HUES6 (cell line): ENCODE measurements around the gene KIF6.
"Not testable (repeated sequence)": the region's sequence is repeated elsewhere in the genome, so short reads cannot be mapped to it uniquely, and the experiment has no call there.

ENCODE experiments used
- H3K27ac ChIP-seq: 2 replicates; pipeline ENCODE4 v1.7.0; 2013; ENCODE audit warnings: low read depth, mild to moderate bottlenecking, low read length, inconsistent platforms
- H3K27me3 ChIP-seq: 2 replicates; pipeline ENCODE4 v1.6.1; 2013; ENCODE audit warnings: low read length; ENCODE audit not compliant: control insufficient read depth, insufficient read depth
- H3K36me3 ChIP-seq: 2 replicates; pipeline ENCODE4 v1.6.1; 2013; ENCODE audit warnings: low read length; ENCODE audit not compliant: control insufficient read depth, insufficient read depth
- H3K4me1 ChIP-seq: 2 replicates; pipeline ENCODE4 v1.6.1; 2013; ENCODE audit warnings: low read length; ENCODE audit not compliant: control insufficient read depth, insufficient read depth
- H3K4me3 ChIP-seq: 2 replicates; pipeline ENCODE4 v1.5.1; 2013; ENCODE audit warnings: low read depth, low read length
- H3K9ac ChIP-seq: one replicate; pipeline ENCODE4 v1.6.1; 2013; ENCODE audit warnings: mild to moderate bottlenecking, low read length
- H3K9me3 ChIP-seq: 2 replicates; pipeline ENCODE4 v1.6.1; 2013; ENCODE audit warnings: low read depth, low read length; ENCODE audit not compliant: control insufficient read depth, insufficient read depth

KIF6 gene

DNA sequence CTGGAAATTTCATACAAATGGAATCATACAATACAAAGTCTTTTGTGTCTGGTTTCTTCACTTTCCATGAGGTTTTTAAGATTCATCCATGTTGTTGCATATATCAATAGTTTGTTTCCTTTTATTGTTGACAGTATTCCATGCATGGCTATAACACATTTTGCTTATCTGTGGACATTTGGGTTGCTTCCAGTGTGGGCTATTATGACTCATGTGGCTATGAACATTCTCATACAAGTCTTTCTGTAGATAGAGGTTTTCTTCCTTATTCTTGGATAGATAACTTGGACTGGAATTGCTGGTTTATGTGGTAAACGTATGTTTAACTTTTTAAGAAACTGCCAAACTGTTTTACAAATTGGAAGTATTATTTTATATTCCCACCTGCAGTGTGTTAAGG lies 30.0 kb upstream of the KIF6 start:
- Histone ChIP-seq H3K27ac (no peak overlapping the region), H3K4me1 (no peaks in the 10 kb centered on the region), H3K9ac (no peak overlapping the region), H3K27me3 (no peaks in the 10 kb centered on the region), H3K4me3 (no peak overlapping the region), H3K9me3 (no peaks in the 10 kb centered on the region), H3K36me3 (no peaks in the 10 kb centered on the region)

DNA sequence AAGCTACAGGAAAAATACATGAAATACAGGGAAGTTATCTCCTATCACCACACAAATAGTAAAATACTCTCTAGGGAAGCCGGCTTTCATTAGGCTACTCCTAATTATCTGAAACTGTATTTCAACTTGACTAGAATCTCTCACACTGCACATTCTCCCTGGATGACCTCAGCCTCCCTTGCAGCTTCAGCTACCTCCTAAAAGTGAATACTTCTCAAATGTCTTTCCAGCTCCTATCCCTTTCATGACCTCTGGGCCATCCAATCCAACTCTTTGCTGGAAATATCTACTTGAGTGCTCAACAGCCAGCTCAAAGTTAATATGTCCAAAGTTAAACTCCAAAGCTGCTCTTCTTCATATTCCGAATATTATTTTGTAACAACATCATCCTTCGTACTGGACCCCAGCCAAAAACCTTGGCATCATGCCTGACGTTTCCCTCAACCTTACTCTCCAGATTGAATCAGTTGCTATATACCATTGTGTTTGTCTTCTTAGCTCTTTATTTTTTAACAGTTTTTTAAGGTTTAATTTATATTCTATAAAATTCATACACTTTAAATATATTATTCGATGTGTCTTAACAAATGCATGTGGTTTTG lies 29.4 kb upstream of the KIF6 start:
- H3K4me3 ChIP-seq: no peak overlapping the region
- no peaks in the 10 kb centered on the region for H3K36me3 ChIP-seq
- no peaks in the 10 kb centered on the region for H3K9me3 ChIP-seq
- no peaks in the 10 kb centered on the region for H3K4me1 ChIP-seq
- no peak overlapping the region for H3K9ac ChIP-seq
- H3K27me3 ChIP-seq: no peaks in the 10 kb centered on the region
- H3K27ac ChIP-seq: no peak overlapping the region

DNA sequence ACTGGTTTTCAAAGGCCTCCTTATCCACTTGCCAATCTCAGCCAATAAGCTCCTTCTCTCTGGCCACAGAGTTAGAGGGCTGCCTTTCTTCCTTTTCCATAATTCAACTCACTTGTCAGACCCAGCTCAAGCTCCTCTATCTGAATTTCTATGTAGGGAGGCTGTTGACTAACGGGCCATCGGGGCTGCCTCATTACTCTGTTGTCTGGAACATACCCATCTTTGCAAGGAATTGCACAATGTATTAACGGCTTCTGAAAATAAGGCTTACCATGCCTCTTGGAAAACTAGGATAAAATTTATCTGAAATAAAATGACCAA lies 28.5 kb upstream of the KIF6 start:
- H3K36me3 ChIP-seq: no peaks in the 10 kb centered on the region
- H3K4me1 ChIP-seq: no peaks in the 10 kb centered on the region
- no peaks in the 10 kb centered on the region for H3K9me3 ChIP-seq
- no peak overlapping the region for H3K9ac ChIP-seq
- no peaks in the 10 kb centered on the region for H3K27me3 ChIP-seq
- no peak overlapping the region for H3K27ac ChIP-seq
- H3K4me3 ChIP-seq: no peak overlapping the region

DNA sequence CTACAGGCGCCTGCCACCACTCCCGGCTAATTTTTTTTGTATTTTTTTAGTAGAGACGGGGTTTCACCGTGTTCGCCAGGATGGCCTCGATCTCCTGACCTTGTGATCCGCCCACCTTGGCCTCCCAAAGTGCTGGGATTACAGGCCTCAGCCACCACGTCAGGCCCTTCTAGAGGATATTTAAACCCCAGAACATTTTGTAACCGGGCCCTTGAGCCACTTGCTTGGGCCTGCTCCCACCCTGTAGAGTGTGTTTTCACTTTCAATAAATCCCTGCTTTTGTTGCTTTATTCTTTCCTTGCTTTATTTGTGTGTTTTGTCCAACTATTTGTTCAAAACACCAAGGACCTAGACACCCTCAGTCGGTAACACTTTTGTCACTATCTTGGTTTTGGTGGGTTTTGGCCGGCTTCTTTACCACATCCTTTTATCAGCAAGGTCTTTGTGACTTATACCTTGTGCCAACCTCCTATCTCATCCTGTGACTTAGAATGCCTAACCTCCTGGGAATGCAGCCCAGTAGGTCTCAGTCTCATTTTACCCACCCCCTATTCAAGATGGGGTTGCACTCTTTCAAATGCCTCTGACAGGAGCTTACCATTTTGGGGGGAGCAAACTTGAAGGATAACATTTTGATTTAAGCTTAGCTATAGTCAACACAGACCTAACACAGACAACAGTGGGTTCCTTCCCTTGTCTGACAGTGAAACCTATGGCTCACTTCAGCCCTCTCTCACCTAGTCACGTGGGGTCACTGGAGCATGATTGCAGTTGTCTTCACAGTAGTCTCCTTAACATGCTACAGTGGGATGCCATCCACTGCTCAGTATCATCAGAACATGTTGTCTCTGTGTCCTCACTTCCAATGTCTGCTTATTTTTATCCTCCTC lies 27.9 kb upstream of the KIF6 start:
- H3K27ac ChIP-seq: no peak overlapping the region
- H3K36me3 ChIP-seq: no peaks in the 10 kb centered on the region
- H3K27me3 ChIP-seq: no peaks in the 10 kb centered on the region
- no peaks in the 10 kb centered on the region for H3K9me3 ChIP-seq
- H3K4me3 ChIP-seq: no peak overlapping the region
- H3K4me1 ChIP-seq: no peaks in the 10 kb centered on the region
- no peak overlapping the region for H3K9ac ChIP-seq

DNA sequence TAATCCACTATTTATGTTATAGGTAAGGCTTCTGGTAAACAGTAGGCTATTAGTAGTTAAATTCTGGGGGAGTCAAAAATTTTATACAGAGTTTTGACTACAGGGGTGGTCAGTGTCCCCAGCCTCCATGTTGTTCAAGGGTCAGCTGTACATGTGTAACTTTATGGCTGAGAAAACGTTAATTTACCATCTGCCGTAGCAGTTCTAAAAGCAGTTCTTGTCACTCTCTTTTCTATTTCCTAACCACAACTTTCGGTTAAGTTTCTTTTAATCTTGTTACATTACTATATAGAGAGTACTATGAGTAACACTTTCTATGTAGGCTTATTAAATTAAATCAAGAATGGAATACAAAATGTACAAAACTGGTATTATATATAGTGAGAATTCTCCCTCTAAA lies 21.6 kb upstream of the KIF6 start:
- Histone ChIP-seq H3K27ac (no peak overlapping the region), H3K36me3 (no peaks in the 10 kb centered on the region), H3K4me3 (no peak overlapping the region), H3K27me3 (no peaks in the 10 kb centered on the region), H3K9ac (no peak overlapping the region), H3K4me1 (no peaks in the 10 kb centered on the region), H3K9me3 (0 out of 2 replicates have a peak, but pooled peaks cover 2% of the 10 kb centered on the region)

DNA sequence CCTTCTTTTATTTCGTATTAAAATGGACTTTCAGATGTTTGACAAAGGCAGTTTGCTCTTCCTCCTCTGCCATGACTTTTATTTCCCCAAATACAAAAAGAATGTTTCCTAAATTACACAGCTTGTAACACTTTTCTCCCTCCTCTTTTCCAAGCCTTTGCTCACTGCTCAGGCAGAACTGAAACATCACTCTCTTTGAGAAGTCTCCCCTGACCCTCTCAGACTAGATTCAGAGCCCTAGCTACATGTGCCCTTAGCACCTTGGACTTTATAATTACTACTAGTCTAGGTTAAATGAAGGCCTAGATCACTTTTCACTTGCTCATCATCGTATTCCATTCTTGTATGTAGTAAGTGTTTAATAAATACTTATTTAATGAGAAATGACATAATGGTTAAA lies 8.5 kb upstream of the KIF6 start:
- no peaks in the 10 kb centered on the region for H3K36me3 ChIP-seq
- peaks cover 13% of the 10 kb centered on the region for H3K9me3 ChIP-seq
- H3K4me3 ChIP-seq: no peak overlapping the region
- no peak overlapping the region for H3K9ac ChIP-seq
- H3K4me1 ChIP-seq: peaks cover 28% of the 10 kb centered on the region
- no peaks in the 10 kb centered on the region for H3K27me3 ChIP-seq
- no peak overlapping the region for H3K27ac ChIP-seq

DNA sequence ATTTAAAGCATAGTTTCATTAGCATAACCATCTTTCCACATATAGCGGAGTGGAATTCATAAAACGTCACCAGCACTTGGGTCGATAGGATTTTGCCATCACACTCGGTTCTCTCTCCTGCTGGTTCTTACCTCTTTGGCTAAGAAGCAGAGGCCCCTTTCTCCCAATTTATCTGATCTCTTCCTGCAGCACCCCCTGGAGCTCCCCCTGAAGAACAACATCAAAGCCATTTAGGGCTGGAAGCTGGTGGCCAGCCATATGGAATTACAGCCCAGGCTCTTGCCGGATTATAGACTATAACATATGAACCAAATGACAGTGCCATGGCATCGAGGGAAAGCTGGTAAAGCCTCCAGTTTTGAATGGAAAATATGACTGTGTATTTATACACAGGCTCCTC lies 6.4 kb upstream of the KIF6 start:
- Histone ChIP-seq H3K36me3 (no peaks in the 10 kb centered on the region), H3K9ac (no peak overlapping the region), H3K27me3 (no peaks in the 10 kb centered on the region), H3K4me3 (no peak overlapping the region), H3K4me1 (peaks cover 28% of the 10 kb centered on the region), H3K27ac (no peak overlapping the region), H3K9me3 (peaks cover 9% of the 10 kb centered on the region)

DNA sequence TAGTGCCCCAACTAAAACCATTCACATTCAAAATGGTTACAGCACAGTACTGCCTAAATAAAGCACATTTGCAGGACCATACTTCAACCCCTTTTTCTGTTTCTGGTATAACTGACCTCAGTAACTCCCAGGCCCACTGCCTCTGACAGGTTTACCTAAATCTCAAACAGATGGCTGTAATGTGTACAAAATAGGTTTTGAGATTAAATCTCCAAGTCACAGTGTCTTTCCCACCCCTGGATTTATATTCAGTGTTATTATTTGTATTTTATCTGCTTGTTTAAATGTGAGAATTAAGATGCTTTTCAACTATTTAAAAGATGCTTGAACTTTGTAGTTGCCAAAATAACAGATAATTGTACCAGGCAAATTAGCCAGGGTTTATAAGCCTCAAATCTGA lies 4.7 kb upstream of the KIF6 start:
- no peak overlapping the region for H3K27ac ChIP-seq

DNA sequence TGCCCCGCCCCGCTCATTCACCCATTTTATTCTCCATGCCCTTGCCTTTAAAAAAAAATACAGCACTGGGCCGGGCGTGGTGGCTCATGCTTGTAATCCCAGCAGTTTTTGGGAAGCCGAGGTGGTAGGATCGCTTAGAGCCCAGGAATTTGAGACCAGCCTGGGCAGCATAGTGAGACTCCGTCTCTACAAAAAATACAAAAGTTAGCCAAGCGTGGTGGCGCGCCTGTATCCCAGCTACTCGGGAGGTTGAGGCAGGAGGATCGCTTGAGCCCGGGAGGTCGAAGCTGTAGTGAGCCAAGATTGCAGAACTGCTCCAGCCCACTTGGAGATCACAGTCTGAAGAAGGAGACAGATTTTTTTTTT lies 407 bp upstream of the KIF6 start:
- Histone ChIP-seq H3K36me3 (no peaks in the 10 kb centered on the region), H3K27ac (no peak overlapping the region), H3K4me3 (peak overlapping the region; percentile 34), H3K9me3 (no peaks in the 10 kb centered on the region), H3K27me3 (no peaks in the 10 kb centered on the region), H3K9ac (no peak overlapping the region), H3K4me1 (0 out of 2 replicates have a peak, but pooled peaks cover 2% of the 10 kb centered on the region)

More for the DNA sequence above, 4.7 kb upstream of the KIF6 start:
- Histone ChIP-seq H3K27me3 (no peaks in the 10 kb centered on the region), H3K36me3 (no peaks in the 10 kb centered on the region), H3K9ac (no peak overlapping the region), H3K4me1 (peaks cover 28% of the 10 kb centered on the region), H3K4me3 (no peak overlapping the region), H3K9me3 (no peaks in the 10 kb centered on the region)

DNA sequence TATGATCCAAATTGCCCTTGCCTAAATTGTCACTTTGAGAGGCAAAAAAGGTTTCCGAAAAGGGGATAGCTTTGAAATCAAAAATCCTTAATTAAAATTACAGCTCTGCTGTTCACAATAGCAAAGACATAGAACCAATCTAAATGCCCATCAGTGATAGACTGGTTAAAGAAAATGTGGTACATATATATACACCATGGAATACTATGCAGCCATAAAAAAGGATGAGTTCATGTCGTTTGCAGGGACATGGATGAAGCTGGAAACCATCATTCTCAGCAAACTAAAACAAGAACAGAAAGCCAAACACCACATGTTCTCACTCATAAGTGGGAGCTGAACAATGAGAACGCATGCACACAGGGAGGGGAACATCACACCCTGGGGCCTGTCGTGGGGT lies 1.9 kb downstream of the KIF6 start:
- H3K4me1 ChIP-seq, H3K9ac ChIP-seq, H3K4me3 ChIP-seq, H3K36me3 ChIP-seq, H3K27ac ChIP-seq, H3K27me3 ChIP-seq, H3K9me3 ChIP-seq: not testable (repeated sequence)

DNA sequence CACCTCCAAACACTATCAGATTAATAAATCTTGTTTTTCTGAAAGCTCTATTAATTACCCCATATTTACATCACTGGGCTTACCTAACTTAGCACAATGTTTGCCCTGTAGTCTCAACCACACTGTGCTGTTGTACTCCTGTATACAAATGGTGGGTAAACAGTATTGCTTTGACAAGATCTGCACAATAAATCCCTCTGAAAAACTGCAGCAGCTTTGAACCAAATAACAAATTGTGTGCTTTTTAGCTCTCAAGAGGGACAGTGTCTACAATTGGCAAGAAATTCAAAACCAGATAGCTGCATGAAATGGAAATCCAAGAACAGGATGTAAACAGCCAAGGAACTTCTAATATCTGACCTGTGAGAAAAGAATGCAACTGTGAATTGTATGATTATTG lies 10.4 kb downstream of the KIF6 start:
- Histone ChIP-seq H3K27ac (no peak overlapping the region), H3K9me3 (no peaks in the 10 kb centered on the region), H3K4me1 (peaks cover 4% of the 10 kb centered on the region; the same call in 1 of the 2 replicates), H3K27me3 (no peaks in the 10 kb centered on the region), H3K36me3 (no peaks in the 10 kb centered on the region), H3K4me3 (no peak overlapping the region), H3K9ac (no peak overlapping the region)
